ENCODE results near the gene RUNX1. TPM values are rescaled to one million over a fixed set of nuclear protein-coding genes. Genes with fewer than 3 reads are reported as not detected.

RUNX1 gene
- total and polyA plus RNA-seq, 2 of the 13 experiments (the other 11 are each of a cell fraction or from before 2014, with no cell fraction given) = 5.4 to 6.4 TPM

DNA sequence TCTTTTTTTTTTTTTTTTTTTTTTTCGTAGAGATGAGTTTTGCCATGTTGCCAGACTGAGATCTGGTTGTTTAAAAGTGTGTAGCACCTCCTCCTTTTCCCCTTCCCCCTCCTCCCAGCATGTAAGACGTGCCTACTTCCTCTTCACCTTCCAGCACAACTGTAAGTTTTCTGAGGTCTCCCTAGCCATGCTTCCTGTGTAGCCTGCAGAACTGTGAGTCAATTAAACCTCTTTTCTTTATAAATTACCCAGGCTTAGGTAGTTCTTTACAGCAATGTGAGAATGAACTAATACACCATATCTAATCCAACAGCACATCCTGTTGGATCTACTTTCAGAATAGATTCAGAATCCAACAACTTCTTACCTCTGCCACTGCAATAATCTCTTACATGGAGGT is 269.2 kb downstream of the RUNX1 start:
- Histone ChIP-seq H3K27ac (ENCODE audit: extremely low read length, insufficient read depth, low read length) (no peak overlapping the region), H3K4me1 (ENCODE audit: insufficient read depth, low read length) (peaks cover 17% of the 10 kb centered on the region), H3K4me2 (ENCODE audit: low read depth, low read length) (no peak overlapping the region), H3K27me3 (ENCODE audit: control insufficient read depth in 1 of 2, insufficient read depth in 2 of 2, low read length in 2 of 2) (no peaks in the 10 kb centered on the region), H3K4me3 (replicated peaks in 1 of 3; ENCODE audit: insufficient read depth in 1 of 3, low read depth in 2 of 3, low read length in 3 of 3) (no peak overlapping the region), H4K20me1 (ENCODE audit: insufficient read depth, low read length) (no peaks in the 10 kb centered on the region), H2AFZ (ENCODE audit: low read length) (no peak overlapping the region), H3K9me3 (ENCODE audit: low read length) (no peaks in the 10 kb centered on the region), H3K79me2 (ENCODE audit: insufficient read depth, low read length) (no peaks in the 10 kb centered on the region), H3K36me3 (replicated peaks in 1 of 2; ENCODE audit: control insufficient read depth in 1 of 2, insufficient read depth in 2 of 2, low read length in 2 of 2) (no peaks in the 10 kb centered on the region), H3K9ac (ENCODE audit: insufficient read depth, low read depth, low read length) (no peak overlapping the region)
- FAIRE-seq (no peak), DNase-seq (ENCODE audit: low spot score) (no peak), ATAC-seq (no peak)
- intact Hi-C loops (cut with micrococcal nuclease; ENCODE audit: unreplicated experiment) = no loop called here
- BruUV-seq (replicated peaks) = no TSS peak
- ChIA-PET POLR2A (no interaction called here), CTCF (ENCODE audit: low intra/inter-chr PET ratio, low total read pairs) (no interaction called here)
- 48% methylated on average over 2 of the region's 2 CpGs for WGBS (ENCODE audit: low lambda C conversion rate)
- in situ Hi-C loops (cut with HindIII; ENCODE audit: extremely low pct_ligation_motif_present, low pct_unique_long_range_greater_than_20kb) = no loop called here
- TF ChIP-seq POLR2AphosphoS2 (IDR thresholded peaks at IDR 0.05; ENCODE audit: low read depth, low read length) (no peak), RFX5 (IDR thresholded peaks at IDR 0.05; ENCODE audit: low read depth, low read length) (no peak), SMAD1 (CRISPR knock-in tag; IDR thresholded peaks at IDR 0.05; ENCODE audit: borderline replicate concordance, low read depth) (no peak), FIP1L1 (IDR thresholded peaks at IDR 0.05; ENCODE audit: borderline replicate concordance, insufficient read depth, low read depth, low read length) (no peak), PAWR (CRISPR knock-in tag; IDR thresholded peaks at IDR 0.05; ENCODE audit: borderline replicate concordance) (no peak), ZNF367 (CRISPR knock-in tag; IDR thresholded peaks at IDR 0.05; ENCODE audit: borderline replicate concordance) (no peak), CBX2 (IDR thresholded peaks at IDR 0.05; ENCODE audit: low read depth, low read length) (no peak), CBX2 (CRISPR knock-in tag; IDR thresholded peaks at IDR 0.05; ENCODE audit: low read depth) (no peak), ZFYVE20 (CRISPR knock-in tag; IDR thresholded peaks at IDR 0.05; ENCODE audit: borderline replicate concordance, low read depth) (no peak)
- TF ChIP-seq, protein P1, sequence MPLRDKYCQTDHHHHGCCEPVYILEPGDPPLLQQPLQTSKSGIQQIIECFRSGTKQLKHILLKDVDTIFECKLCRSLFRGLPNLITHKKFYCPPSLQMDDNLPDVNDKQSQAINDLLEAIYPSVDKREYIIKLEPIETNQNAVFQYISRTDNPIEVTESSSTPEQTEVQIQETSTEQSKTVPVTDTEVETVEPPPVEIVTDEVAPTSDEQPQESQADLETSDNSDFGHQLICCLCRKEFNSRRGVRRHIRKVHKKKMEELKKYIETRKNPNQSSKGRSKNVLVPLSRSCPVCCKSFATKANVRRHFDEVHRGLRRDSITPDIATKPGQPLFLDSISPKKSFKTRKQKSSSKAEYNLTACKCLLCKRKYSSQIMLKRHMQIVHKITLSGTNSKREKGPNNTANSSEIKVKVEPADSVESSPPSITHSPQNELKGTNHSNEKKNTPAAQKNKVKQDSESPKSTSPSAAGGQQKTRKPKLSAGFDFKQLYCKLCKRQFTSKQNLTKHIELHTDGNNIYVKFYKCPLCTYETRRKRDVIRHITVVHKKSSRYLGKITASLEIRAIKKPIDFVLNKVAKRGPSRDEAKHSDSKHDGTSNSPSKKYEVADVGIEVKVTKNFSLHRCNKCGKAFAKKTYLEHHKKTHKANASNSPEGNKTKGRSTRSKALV (CRISPR knock-in tag; IDR thresholded peaks at IDR 0.05) = no peak
- TF ChIP-seq, protein P2, sequence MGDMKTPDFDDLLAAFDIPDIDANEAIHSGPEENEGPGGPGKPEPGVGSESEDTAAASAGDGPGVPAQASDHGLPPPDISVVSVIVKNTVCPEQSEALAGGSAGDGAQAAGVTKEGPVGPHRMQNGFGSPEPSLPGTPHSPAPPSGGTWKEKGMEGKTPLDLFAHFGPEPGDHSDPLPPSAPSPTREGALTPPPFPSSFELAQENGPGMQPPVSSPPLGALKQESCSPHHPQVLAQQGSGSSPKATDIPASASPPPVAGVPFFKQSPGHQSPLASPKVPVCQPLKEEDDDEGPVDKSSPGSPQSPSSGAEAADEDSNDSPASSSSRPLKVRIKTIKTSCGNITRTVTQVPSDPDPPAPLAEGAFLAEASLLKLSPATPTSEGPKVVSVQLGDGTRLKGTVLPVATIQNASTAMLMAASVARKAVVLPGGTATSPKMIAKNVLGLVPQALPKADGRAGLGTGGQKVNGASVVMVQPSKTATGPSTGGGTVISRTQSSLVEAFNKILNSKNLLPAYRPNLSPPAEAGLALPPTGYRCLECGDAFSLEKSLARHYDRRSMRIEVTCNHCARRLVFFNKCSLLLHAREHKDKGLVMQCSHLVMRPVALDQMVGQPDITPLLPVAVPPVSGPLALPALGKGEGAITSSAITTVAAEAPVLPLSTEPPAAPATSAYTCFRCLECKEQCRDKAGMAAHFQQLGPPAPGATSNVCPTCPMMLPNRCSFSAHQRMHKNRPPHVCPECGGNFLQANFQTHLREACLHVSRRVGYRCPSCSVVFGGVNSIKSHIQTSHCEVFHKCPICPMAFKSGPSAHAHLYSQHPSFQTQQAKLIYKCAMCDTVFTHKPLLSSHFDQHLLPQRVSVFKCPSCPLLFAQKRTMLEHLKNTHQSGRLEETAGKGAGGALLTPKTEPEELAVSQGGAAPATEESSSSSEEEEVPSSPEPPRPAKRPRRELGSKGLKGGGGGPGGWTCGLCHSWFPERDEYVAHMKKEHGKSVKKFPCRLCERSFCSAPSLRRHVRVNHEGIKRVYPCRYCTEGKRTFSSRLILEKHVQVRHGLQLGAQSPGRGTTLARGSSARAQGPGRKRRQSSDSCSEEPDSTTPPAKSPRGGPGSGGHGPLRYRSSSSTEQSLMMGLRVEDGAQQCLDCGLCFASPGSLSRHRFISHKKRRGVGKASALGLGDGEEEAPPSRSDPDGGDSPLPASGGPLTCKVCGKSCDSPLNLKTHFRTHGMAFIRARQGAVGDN (CRISPR knock-in tag; IDR thresholded peaks at IDR 0.05) = no peak
- TF ChIP-seq, protein P3, sequence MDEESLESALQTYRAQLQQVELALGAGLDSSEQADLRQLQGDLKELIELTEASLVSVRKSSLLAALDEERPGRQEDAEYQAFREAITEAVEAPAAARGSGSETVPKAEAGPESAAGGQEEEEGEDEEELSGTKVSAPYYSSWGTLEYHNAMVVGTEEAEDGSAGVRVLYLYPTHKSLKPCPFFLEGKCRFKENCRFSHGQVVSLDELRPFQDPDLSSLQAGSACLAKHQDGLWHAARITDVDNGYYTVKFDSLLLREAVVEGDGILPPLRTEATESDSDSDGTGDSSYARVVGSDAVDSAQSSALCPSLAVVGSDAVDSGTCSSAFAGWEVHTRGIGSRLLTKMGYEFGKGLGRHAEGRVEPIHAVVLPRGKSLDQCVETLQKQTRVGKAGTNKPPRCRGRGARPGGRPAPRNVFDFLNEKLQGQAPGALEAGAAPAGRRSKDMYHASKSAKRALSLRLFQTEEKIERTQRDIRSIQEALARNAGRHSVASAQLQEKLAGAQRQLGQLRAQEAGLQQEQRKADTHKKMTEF (CRISPR knock-in tag; IDR thresholded peaks at IDR 0.05) = no peak
- TF ChIP-seq, protein P4, sequence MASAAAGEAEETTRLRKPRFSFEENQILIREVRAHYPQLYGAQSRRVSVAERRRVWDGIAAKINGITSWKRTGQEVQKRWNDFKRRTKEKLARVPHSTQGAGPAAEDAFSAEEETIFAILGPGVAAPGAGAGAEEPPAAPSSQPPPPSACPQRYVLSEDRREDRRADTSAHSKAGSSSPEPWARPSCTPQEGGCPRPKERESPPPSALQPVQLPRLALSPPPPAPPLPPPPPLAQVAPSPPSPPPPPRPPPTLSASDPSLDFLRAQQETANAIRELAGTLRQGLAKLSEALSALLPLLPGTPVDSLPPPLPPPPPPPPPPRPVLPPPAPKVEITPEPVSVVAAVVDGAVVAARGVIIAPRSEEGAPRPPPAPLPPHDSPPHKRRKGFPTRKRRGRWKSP (CRISPR knock-in tag; IDR thresholded peaks at IDR 0.05) = no peak
- TF ChIP-seq, protein P5, sequence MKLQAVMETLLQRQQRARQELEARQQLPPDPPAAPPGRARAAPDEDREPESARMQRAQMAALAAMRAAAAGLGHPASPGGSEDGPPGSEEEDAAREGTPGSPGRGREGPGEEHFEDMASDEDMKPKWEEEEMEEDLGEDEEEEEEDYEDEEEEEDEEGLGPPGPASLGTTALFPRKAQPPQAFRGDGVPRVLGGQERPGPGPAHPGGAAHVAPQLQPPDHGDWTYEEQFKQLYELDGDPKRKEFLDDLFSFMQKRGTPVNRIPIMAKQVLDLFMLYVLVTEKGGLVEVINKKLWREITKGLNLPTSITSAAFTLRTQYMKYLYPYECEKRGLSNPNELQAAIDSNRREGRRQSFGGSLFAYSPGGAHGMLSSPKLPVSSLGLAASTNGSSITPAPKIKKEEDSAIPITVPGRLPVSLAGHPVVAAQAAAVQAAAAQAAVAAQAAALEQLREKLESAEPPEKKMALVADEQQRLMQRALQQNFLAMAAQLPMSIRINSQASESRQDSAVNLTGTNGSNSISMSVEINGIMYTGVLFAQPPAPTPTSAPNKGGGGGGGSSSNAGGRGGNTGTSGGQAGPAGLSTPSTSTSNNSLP (IDR thresholded peaks at IDR 0.05; ENCODE audit: low read depth, low read length) = no peak

All from HepG2 (cell line).